Esophagus mucosa (tissue), 1 donor: ENCODE measurements around the gene MUC2. TPM values are rescaled to one million over a fixed set of nuclear protein-coding genes. Genes with fewer than 3 reads are reported as not detected.

Source experiments
- ATAC-seq: fragments of 200-7000 bp; cut with Tn5 transposase; one replicate; pipeline ENCODE4 v1.9.1; 2020
- total RNA-seq: library from RNA; stranded (reverse); gene quantifications from one replicate; pipeline ENCODE4 v1.2.4, GENCODE V29; 2023
- donor health status: DM: yes; HTN: yes; CAD: no.

Gene MUC2
- total RNA-seq, 1 donor from 2014 or later = 0.08 TPM

- ATAC-seq = no peak
Observed at GRCh38 chr11:1122664-1123002, 48.0 kb downstream of the MUC2 start.

- ATAC-seq = no peak
Observed at GRCh38 chr11:1123970-1124369, 49.3 kb downstream of the MUC2 start.

Other genes starting within 250 kb of the MUC2 start
- 3.3 TPM for gene CRACR2B, start 247.0 kb upstream of the MUC2 start, total RNA-seq
- gene CD151, start 241.9 kb upstream of the MUC2 start, total RNA-seq = 109 TPM
- 177 TPM for gene POLR2L, start 232.3 kb upstream of the MUC2 start, total RNA-seq
- 8.4 TPM for gene TSPAN4, start 232.0 kb upstream of the MUC2 start, total RNA-seq
- gene CHID1, start 164.1 kb upstream of the MUC2 start, total RNA-seq = 56.6 TPM
- 34.9 TPM for gene AP2A2, start 149.0 kb upstream of the MUC2 start, total RNA-seq
- not detected for gene MUC6, start 38.2 kb upstream of the MUC2 start, total RNA-seq
- not detected for gene MUC5AC, start 83.1 kb downstream of the MUC2 start, total RNA-seq
- 16.0 TPM for gene MUC5B, start 148.2 kb downstream of the MUC2 start, total RNA-seq
- gene TOLLIP, start 234.8 kb downstream of the MUC2 start, total RNA-seq = 118 TPM